LoVo (cell line): ENCODE measurements around the gene EVA1B.

ENCODE experiments used
- DNase-seq: peaks from one replicate; pipeline ENCODE4 v3.0.0-alpha.2; 2016; ENCODE audit warnings: low spot score

The EVA1B gene

GRCh38 chr1:36279110-36279788 lies 44.2 kb downstream of the EVA1B start:
- DNase-seq = no peak

DNA sequence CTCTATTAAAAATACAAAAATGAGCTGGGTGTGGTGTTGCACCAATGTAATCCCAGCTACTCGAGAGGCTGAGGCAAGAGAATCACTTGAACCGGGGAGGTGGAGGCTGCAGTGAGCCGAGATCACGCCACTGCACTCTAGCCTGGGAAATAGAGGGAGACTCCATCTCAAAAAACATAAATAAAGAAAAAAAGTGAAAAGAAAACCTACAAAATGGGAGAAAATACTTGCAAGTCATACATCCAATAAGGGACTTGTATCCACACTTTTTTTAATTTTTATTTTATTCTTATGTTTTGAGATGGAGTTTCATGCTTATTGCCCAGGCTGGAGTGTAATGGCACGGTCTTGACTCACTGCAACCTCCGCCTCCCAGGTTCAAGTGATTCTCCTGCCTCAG lies 46.8 kb downstream of the EVA1B start:
- DNase-seq = no peak

GRCh38 chr1:36274201-36274600 lies 49.2 kb downstream of the EVA1B start:
- DNase-seq = no peak

- no peak for DNase-seq
Measured at GRCh38 chr1:36273024-36273423, 50.4 kb downstream of the EVA1B start.
